ENCODE measurements around the gene ACSS3. TPM values are rescaled to one million over a fixed set of nuclear protein-coding genes. Genes with fewer than 3 reads are reported as not detected.

The ACSS3 gene
- total and polyA plus RNA-seq, 2 of the 8 experiments (the other 6 are each of a cell fraction or from before 2014, with no cell fraction given): 14.4 to 24.0 TPM

DNA sequence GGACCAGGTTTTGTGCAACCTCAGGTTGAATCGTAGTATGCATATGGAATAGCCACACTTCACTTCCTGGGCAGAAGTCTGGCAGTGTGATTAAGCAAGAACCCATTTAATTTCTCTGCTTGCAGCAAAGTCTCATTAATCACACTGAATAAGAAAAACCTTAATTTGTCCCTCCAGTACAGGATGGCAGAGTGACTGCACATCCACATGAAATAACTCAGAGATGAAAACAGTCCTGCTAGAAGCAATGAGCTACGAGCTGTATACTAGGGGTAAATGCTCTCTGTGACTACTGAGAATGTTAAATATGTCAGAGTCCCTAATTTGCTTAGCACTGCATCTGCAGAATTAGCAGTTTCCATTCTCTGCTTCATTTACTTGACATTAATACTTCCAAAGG lies 88.9 kb downstream of the ACSS3 start (continued):
- TF ChIP-seq, protein P1, sequence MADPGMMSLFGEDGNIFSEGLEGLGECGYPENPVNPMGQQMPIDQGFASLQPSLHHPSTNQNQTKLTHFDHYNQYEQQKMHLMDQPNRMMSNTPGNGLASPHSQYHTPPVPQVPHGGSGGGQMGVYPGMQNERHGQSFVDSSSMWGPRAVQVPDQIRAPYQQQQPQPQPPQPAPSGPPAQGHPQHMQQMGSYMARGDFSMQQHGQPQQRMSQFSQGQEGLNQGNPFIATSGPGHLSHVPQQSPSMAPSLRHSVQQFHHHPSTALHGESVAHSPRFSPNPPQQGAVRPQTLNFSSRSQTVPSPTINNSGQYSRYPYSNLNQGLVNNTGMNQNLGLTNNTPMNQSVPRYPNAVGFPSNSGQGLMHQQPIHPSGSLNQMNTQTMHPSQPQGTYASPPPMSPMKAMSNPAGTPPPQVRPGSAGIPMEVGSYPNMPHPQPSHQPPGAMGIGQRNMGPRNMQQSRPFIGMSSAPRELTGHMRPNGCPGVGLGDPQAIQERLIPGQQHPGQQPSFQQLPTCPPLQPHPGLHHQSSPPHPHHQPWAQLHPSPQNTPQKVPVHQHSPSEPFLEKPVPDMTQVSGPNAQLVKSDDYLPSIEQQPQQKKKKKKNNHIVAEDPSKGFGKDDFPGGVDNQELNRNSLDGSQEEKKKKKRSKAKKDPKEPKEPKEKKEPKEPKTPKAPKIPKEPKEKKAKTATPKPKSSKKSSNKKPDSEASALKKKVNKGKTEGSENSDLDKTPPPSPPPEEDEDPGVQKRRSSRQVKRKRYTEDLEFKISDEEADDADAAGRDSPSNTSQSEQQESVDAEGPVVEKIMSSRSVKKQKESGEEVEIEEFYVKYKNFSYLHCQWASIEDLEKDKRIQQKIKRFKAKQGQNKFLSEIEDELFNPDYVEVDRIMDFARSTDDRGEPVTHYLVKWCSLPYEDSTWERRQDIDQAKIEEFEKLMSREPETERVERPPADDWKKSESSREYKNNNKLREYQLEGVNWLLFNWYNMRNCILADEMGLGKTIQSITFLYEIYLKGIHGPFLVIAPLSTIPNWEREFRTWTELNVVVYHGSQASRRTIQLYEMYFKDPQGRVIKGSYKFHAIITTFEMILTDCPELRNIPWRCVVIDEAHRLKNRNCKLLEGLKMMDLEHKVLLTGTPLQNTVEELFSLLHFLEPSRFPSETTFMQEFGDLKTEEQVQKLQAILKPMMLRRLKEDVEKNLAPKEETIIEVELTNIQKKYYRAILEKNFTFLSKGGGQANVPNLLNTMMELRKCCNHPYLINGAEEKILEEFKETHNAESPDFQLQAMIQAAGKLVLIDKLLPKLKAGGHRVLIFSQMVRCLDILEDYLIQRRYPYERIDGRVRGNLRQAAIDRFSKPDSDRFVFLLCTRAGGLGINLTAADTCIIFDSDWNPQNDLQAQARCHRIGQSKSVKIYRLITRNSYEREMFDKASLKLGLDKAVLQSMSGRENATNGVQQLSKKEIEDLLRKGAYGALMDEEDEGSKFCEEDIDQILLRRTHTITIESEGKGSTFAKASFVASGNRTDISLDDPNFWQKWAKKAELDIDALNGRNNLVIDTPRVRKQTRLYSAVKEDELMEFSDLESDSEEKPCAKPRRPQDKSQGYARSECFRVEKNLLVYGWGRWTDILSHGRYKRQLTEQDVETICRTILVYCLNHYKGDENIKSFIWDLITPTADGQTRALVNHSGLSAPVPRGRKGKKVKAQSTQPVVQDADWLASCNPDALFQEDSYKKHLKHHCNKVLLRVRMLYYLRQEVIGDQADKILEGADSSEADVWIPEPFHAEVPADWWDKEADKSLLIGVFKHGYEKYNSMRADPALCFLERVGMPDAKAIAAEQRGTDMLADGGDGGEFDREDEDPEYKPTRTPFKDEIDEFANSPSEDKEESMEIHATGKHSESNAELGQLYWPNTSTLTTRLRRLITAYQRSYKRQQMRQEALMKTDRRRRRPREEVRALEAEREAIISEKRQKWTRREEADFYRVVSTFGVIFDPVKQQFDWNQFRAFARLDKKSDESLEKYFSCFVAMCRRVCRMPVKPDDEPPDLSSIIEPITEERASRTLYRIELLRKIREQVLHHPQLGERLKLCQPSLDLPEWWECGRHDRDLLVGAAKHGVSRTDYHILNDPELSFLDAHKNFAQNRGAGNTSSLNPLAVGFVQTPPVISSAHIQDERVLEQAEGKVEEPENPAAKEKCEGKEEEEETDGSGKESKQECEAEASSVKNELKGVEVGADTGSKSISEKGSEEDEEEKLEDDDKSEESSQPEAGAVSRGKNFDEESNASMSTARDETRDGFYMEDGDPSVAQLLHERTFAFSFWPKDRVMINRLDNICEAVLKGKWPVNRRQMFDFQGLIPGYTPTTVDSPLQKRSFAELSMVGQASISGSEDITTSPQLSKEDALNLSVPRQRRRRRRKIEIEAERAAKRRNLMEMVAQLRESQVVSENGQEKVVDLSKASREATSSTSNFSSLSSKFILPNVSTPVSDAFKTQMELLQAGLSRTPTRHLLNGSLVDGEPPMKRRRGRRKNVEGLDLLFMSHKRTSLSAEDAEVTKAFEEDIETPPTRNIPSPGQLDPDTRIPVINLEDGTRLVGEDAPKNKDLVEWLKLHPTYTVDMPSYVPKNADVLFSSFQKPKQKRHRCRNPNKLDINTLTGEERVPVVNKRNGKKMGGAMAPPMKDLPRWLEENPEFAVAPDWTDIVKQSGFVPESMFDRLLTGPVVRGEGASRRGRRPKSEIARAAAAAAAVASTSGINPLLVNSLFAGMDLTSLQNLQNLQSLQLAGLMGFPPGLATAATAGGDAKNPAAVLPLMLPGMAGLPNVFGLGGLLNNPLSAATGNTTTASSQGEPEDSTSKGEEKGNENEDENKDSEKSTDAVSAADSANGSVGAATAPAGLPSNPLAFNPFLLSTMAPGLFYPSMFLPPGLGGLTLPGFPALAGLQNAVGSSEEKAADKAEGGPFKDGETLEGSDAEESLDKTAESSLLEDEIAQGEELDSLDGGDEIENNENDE (IDR thresholded peaks at IDR 0.05; ENCODE audit: insufficient replicate concordance, low read length): no peak
- TF ChIP-seq CBX5 (IDR thresholded peaks at IDR 0.05; ENCODE audit: low read depth, low read length) (no peak), EGR1 (IDR thresholded peaks at IDR 0.05; ENCODE audit: borderline replicate concordance, low read depth, low read length) (no peak), SRF (IDR thresholded peaks at IDR 0.05; ENCODE audit: low read depth, low read length) (no peak), ZNF274 (IDR thresholded peaks at IDR 0.05; ENCODE audit: borderline replicate concordance, extremely low read depth, low read length) (no peak), GTF2F1 (IDR thresholded peaks at IDR 0.05; ENCODE audit: borderline replicate concordance, low read depth, low read length) (no peak)

Measured in H1 (cell line).